IMR-90 (cell line): ENCODE measurements around the gene HSPG2.

Experiments
- BHLHE40 ChIP-seq: fragments of 150-350 bp; IDR thresholded peaks from 2 replicates; pipeline ENCODE4 v1.6.1; 2016; ENCODE audit warnings: mild to moderate bottlenecking, low read depth, low read length
- CTCF ChIP-seq: conservative IDR thresholded peaks from 2 replicates; pipeline ENCODE4 v1.5.1; 2012; ENCODE audit warnings: mild to moderate bottlenecking, low read depth, low read length, improper control_type of control experiment
- SMC3 ChIP-seq: fragments of 150-350 bp; IDR thresholded peaks from 2 replicates; pipeline ENCODE4 v1.6.1; 2016; ENCODE audit warnings: low read depth, mild to moderate bottlenecking, antibody characterized with exemption, low read length, moderate library complexity

GRCh38 chr1:21930080-21930571 lies 7.0 kb downstream of the HSPG2 start:
- TF ChIP-seq CTCF (no peak), BHLHE40 (no peak), SMC3 (no peak)
